Metanephros (tissue), 1 donor: Measurements from ENCODE around the gene SPAM1. TPM values are rescaled to one million over a fixed set of nuclear protein-coding genes. Genes with fewer than 3 reads are reported as not detected.

Experiments
- total RNA-seq: library from RNA; depleted of rRNA; stranded (reverse); fragments of >200 nt; gene quantifications from one replicate; pipeline ENCODE4 v1.2.3, GENCODE V29; 2014

Gene SPAM1, protein sequence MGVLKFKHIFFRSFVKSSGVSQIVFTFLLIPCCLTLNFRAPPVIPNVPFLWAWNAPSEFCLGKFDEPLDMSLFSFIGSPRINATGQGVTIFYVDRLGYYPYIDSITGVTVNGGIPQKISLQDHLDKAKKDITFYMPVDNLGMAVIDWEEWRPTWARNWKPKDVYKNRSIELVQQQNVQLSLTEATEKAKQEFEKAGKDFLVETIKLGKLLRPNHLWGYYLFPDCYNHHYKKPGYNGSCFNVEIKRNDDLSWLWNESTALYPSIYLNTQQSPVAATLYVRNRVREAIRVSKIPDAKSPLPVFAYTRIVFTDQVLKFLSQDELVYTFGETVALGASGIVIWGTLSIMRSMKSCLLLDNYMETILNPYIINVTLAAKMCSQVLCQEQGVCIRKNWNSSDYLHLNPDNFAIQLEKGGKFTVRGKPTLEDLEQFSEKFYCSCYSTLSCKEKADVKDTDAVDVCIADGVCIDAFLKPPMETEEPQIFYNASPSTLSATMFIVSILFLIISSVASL
- not detected for total RNA-seq

GRCh38 chr7:123924941-123925340 lies at the start of gene SPAM1:
Gene SPAM1 (plus strand): TSS chr7:123925241. CDS start chr7:123953571, 28,330 bp downstream.

Other genes starting within 250 kb of the SPAM1 start
- 50.6 TPM for gene WASL, start 176.2 kb upstream of the SPAM1 start, total RNA-seq
- gene HYAL4, start 80.1 kb upstream of the SPAM1 start, total RNA-seq: 0.18 TPM
- 0.06 TPM for gene TMEM229A, start 107.8 kb downstream of the SPAM1 start, total RNA-seq